SK-N-DZ (cell line): ENCODE results near the gene TOP2B. TPM values are rescaled to one million over a fixed set of nuclear protein-coding genes. Genes with fewer than 3 reads are reported as not detected.

ENCODE experiments used
- DNase-seq: peaks from one replicate; pipeline ENCODE4 v3.0.0-alpha.2; 2015; ENCODE audit warnings: low spot score
- polyA plus RNA-seq, 2 experiments: library from polyadenylated mRNA; depleted of rRNA; stranded (reverse); fragments of >200 nt; gene quantifications; 2 replicates each; pipeline ENCODE4 v1.2.3, GENCODE V29; 2014

Gene TOP2B
- 212 and 233 TPM in 2 replicates for polyA plus RNA-seq (2014; cell fraction: cytosol; rRNA removed)
- 182 and 194 TPM in 2 replicates for polyA plus RNA-seq (2014; cell fraction: nucleus; rRNA removed)

- DNase-seq = peak; percentile 99
These were observed at the start of gene TOP2B for GRCh38 chr3:25664812-25665314. Gene TOP2B, minus strand, starts transcription at chr3:25664907. Its CDS starts 610 bp downstream, at chr3:25664297.

DNA sequence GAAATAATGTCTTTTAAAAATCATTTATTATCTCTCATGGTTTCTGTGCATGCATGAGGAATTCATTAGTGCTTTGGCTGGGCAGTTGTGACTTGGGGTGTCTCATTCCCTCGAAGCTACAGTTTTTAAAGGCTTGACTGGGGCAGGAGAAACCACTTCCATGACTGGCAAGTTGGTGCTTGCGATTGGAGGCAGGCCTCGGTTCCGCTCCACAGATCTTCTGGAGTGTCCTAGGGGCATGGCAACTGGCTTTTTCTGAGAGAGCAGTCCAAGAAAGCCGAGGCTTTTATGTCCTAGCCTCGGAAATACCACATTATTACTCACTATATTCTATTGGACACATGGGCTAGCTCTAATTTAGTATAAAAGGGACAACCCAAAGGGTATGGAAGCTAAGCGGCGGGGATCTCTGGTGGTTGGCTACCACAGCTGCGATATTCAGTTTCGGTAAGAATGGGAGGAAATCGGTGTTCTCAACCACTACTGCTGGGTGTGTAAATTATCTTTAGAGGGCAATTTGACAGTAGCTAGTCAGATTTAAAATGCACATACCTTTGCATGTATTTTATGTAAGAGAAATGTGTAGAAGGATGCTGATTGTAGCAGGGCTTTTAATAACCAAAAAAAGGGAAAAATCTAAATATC is 48.8 kb upstream of the TOP2B start:
- no peak for DNase-seq

GRCh38 chr3:25711090-25711489 is 46.4 kb upstream of the TOP2B start:
- no peak for DNase-seq

GRCh38 chr3:25708036-25708435 is 43.3 kb upstream of the TOP2B start:
- no peak for DNase-seq

- no peak for DNase-seq
These were observed 42.7 kb upstream of the TOP2B start for GRCh38 chr3:25707268-25707926.

- no peak for DNase-seq
These were observed 41.5 kb upstream of the TOP2B start for GRCh38 chr3:25706213-25706612.

- no peak for DNase-seq
These were observed 32.8 kb upstream of the TOP2B start for GRCh38 chr3:25697553-25697952.

- DNase-seq = no peak
These were observed 31.2 kb upstream of the TOP2B start for GRCh38 chr3:25695731-25696420.

DNA sequence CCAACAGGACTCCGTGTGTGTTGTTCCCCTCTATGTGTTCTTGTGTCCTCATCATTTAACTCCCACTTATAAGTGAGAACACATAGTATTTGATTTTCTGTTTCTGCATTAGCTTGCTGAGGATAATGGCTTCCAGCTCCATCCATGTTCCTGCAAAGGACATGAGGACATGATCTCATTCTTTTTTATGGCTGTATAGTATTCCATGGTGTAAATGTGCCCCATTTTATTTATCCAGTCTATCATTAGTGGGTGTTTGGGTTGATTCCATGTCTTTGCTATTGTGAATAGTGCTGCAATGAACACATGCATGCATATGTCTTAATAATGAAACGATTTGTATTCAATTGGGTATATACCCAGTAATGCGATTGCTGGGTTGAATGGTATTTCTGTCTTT is 28.5 kb upstream of the TOP2B start:
- DNase-seq = no peak

- no peak for DNase-seq
These were observed 27.6 kb upstream of the TOP2B start for GRCh38 chr3:25692341-25692740.

DNA sequence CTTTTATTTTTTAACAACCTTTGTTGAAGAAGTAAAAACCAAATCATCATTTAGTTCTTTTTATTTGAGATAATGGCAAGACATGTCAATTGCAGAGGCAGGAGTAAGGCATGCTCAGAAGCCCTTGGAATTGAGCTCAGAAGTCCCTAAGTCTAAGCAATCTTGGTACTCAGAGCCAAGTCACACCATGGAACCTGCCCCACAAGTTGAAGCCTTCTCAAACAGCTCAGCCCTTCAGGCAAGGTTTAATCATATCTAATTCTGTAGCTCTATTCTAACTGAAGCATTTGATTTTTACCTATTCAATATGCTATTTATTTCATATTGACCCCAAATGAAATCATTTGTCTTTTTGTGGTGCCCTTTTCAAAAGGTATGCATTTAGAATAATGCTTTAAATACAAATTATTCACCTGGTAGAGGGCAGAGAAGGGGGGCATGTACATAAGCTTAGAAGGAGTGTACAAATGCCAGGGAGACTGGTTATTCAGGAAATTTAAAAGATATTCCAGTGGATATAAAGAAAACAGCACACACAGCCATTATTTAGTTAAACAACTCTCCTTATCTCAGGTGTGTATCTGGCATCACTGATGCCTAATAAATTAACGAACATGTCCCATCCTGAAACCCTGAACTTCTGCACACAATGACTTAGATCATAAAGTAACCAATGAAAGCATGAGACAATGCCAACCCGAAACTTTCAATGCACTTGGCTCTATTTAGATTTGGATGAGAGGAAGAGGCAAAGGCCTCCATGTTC is 26.2 kb upstream of the TOP2B start:
- DNase-seq = no peak

DNA sequence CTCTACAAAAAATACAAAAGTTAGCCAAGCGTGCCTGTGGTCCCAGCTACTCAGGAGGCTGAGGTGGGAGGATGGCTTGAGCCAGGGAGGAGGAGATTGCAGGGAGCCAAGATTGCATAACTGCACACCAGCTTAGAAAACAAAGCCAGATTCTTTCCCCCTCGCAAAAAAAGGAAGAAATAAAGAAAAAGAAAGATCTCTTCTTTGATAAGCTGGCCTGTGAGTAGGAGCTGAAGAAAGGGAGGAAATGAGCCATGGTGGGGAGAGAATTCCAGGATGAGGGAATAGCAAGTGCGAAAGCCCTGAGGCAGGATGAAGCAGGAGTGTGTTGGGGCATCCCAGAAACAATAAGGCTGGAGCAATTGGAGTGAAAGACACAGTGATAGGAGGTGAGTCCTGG is 24.5 kb upstream of the TOP2B start:
- DNase-seq = no peak

DNA sequence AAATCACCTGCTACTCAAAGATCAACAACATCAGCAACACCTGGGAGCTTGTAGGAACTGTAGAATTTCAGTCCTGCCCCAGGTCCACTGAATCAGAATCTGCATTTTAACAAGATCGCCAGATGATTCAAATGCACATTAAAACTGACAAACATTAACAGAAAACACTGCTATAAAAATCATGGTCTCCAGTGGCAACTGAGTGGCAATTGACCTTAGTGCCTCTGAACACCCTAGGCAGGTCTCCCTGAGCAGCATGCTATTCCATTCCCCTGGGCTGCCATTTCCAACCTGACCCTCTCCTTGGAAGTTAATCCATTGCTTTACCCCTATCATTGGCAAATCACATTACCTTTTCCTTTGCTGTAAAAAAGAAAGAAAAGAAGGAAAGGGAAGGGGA is 23.0 kb upstream of the TOP2B start:
- DNase-seq = no peak

- DNase-seq = no peak
These were observed 22.1 kb upstream of the TOP2B start for GRCh38 chr3:25686766-25687165.

GRCh38 chr3:25683882-25684281 is 19.2 kb upstream of the TOP2B start:
- no peak for DNase-seq

DNA sequence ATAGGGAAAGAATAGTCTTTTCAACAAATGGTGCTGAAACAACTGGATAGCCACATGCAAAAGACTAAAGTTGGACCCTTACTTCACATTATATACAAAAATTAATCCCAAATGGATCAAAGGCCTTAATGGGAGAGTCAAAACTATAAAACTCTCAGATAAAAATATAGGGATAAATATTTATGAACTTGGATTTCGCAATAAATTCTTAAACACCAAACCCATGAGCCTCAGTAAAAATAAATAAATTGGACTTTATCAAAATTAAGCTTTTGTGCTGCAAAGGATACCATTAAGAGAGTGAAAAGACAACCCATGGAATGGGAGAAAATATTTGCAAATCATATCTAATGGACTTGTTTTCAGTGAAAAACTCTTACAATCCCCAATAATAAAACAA is 18.7 kb upstream of the TOP2B start:
- DNase-seq = no peak

DNA sequence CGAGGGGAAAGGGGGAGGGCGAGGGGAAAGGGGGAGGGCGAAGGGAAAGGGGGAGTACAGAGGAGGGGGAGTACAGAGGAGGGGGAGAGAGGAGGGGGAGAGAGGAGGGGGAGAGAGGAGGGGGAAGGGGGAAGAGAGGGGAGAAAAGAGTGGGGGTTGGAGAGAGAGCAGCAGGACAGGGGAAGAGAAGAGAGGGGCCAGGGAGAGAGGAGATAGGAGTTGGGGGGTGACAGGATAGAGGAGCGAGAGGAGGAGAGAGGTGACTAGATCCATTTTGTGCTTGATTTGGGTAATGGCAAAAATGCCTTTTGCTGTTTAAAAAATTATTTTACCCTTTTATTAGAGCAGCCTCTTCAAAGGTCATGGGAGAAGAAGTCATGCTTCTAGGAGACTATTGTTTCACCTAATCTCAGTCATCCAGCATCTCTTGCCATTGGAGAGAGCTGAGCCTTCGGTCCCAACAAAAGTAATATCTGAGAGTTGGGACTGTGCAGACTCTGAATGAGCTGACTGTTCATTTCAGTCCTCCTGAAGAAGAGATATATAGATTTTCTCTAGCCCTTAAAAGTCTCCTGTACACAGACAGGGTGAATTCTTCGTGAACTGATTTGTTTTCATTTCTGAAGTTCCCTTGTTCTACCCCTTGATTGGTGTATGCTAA is 15.1 kb upstream of the TOP2B start:
- no peak for DNase-seq

DNA sequence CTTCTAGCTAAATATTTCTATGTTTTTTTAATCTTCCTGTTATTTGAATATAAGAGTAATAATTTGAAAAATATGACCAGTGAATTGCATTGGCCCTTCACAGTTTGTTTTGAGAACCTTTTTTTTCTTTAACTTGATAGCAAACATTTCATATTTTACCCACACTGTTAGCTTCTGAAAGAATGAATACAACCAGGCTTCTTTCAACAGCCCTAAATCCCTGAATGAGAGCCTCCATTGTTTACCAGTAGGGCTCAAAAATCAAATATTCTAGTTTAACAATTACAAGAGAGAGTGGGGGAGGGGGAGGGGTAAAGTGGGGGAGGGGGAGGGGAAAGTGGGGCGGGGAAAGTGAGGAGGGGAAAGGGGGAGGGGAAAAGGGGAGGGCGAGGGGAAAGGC is 14.5 kb upstream of the TOP2B start:
- DNase-seq = no peak

DNA sequence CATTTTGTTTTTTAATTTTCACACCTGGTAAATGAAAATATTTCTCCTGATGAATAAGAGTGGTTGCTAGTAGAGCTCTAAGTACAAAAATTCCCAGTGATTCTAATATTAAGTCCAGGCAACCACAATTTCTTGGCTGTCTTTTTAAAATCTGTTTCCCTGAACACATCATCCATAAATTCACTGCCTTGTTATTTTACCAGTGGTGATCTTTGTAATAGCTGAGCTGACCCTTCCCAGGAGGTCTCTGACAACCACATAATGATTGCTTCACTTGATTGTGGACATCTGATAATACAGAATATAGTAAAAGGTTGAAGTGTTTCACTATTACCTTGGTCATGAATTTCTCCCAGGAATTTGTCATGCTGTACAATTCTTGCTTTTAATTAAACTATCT is 13.9 kb upstream of the TOP2B start:
- no peak for DNase-seq

DNA sequence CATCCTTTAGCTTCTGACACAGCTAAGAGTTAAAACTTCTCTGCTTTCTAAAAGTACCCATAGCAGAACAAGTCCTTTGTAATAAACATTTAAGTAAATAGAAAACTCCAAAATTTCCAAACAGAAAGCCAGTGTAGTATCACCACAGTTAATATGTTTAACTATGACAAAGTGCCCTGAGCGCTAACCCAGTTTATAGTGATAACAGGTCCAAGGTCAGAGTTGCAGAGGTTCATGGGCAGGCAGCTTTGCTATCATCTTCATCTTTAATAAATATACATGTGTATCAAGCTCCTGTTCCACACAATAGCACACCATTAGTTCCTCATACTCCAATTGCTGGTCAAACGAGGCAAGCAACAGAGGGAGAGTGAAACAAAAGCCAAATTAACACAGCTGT is 12.4 kb upstream of the TOP2B start:
- DNase-seq = no peak

- no peak for DNase-seq
These were observed 10.0 kb upstream of the TOP2B start for GRCh38 chr3:25674670-25675069.
